T-cell (primary cell): ENCODE measurements around the gene PRR22. TPM values are rescaled to one million over a fixed set of nuclear protein-coding genes. Genes with fewer than 3 reads are reported as not detected.
"Not testable (repeated sequence)": the region's sequence is repeated elsewhere in the genome, so short reads cannot be mapped to it uniquely, and the experiment has no call there.

Experiments used
- ATAC-seq, 4 experiments: fragments of 200-7000 bp in 3 of 4; fragments of 150-1000 bp in 1 of 4; cut with Tn5 transposase; replicated peaks in 1 of 4; 1 replicate in 3 of 4; 2 replicates in 1 of 4; pipeline ENCODE4 v1.10.0; 2021; ENCODE audit warnings: moderate library complexity in 3 of 4, mild to moderate bottlenecking in 2 of 4, moderate number of reproducible peaks in 1 of 4
- CTCF ChIA-PET, 2 donors: fragments of 300-600 bp; sonication (Branson Sonifier 250); formaldehyde crosslinking; loops; one replicate each; lab custom pipeline; 2022; ENCODE audit warnings: antibody characterized with exemption in 2 of 2; lab: Charles Lee
- POLR2A ChIA-PET, 2 donors: fragments of 300-600 bp; sonication (Branson Sonifier 250); formaldehyde crosslinking; loops; one replicate each; lab custom pipeline; 2022; ENCODE audit warnings: antibody characterized with exemption in 2 of 2; lab: Charles Lee
- DNase-seq, 35 experiments: peaks; one replicate each; pipeline versions ENCODE4 v3.0.0 to v3.0.0-alpha.2; 2013 to 2023
- H3K27ac ChIP-seq: one replicate; pipeline ENCODE4 v1.5.1; 2013; ENCODE audit warnings: low read length
- H3K27me3 ChIP-seq, 2 experiments: replicated peaks in 1 of 2; 1 replicate in 1 of 2; 2 replicates in 1 of 2; pipeline versions ENCODE4 v1.6.1 to v1.7.0; 2013; ENCODE audit warnings: low read length in 1 of 2, mixed read lengths in 1 of 2; ENCODE audit not compliant: control insufficient read depth in 2 of 2, insufficient read depth in 2 of 2; ENCODE audit errors: extremely low read depth in 1 of 2
- H3K36me3 ChIP-seq, 2 donors: 1 replicate in 1 of 2; 2 replicates in 1 of 2; pipeline versions ENCODE4 v1.6.1 to v1.7.0; 2013; ENCODE audit warnings: low read length in 1 of 2; ENCODE audit not compliant: control insufficient read depth in 2 of 2, insufficient read depth in 1 of 2; ENCODE audit errors: extremely low read depth in 1 of 2
- H3K4me1 ChIP-seq, 2 experiments: 1 replicate in 1 of 2; 2 replicates in 1 of 2; pipeline versions ENCODE4 v1.6.1 to v1.7.0; 2013; ENCODE audit warnings: low read length in 2 of 2, mixed read lengths in 1 of 2; ENCODE audit not compliant: insufficient read depth in 2 of 2, control insufficient read depth in 1 of 2; ENCODE audit errors: extremely low read depth in 1 of 2
- H3K4me3 ChIP-seq, 2 donors: 1 replicate in 1 of 2; 2 replicates in 1 of 2; pipeline versions ENCODE4 v1.5.1 to v1.7.0; 2013; ENCODE audit warnings: mild to moderate bottlenecking in 2 of 2, low read length in 1 of 2, moderate library complexity in 1 of 2; ENCODE audit not compliant: control insufficient read depth in 1 of 2; ENCODE audit errors: extremely low read depth in 1 of 2
- H3K9me3 ChIP-seq: 2 replicates; pipeline ENCODE4 v1.7.0; 2013
- H3K27ac Mint-ChIP-seq, 2 donors: one replicate each; pipeline ENCODE4 v1.8.0; 2020 to 2021; ENCODE audit warnings: mild to moderate bottlenecking in 2 of 2, mixed read lengths in 2 of 2
- H3K27me3 Mint-ChIP-seq, 2 donors: one replicate each; pipeline ENCODE4 v1.8.0; 2021 to 2022; ENCODE audit warnings: mixed read lengths in 2 of 2
- H3K36me3 Mint-ChIP-seq: one replicate; pipeline ENCODE4 v1.8.0; 2021; ENCODE audit warnings: mixed read lengths
- H3K4me1 Mint-ChIP-seq, 3 donors: one replicate each; pipeline ENCODE4 v1.8.0; 2020 to 2022; ENCODE audit warnings: mixed read lengths in 3 of 3, mild to moderate bottlenecking in 1 of 3
- H3K4me3 Mint-ChIP-seq, 3 donors: one replicate each; pipeline ENCODE4 v1.8.0; 2020 to 2022; ENCODE audit warnings: mild to moderate bottlenecking in 3 of 3, mixed read lengths in 3 of 3, moderate library complexity in 3 of 3
- H3K9me3 Mint-ChIP-seq, 3 donors: one replicate each; pipeline ENCODE4 v1.8.0; 2020 to 2022; ENCODE audit warnings: mixed read lengths in 3 of 3
- WGBS: methylation state at CpG from one replicate; pipeline ENCODE4 v1.1.5; 2013; ENCODE audit warnings: missing lambda C conversion rate; ENCODE audit not compliant: insufficient coverage; 5-methylcytosine and 5-hydroxymethylcytosine counted together
- total RNA-seq, 35 experiments: library from RNA in 6 of 35; stranded (reverse) in 6 of 35; fragments of 120-200 nt in 1 of 35; gene quantifications; one replicate each; pipeline versions ENCODE4 v1.2.1 to v1.2.4 and lab custom pipeline; 2013 to 2026

The PRR22 gene
- total RNA-seq, 5 donors from 2014 or later (not counting 1 experiment from before 2014, with no cell fraction given): 4.7 to 6.0 (median 5.5) TPM

DNA sequence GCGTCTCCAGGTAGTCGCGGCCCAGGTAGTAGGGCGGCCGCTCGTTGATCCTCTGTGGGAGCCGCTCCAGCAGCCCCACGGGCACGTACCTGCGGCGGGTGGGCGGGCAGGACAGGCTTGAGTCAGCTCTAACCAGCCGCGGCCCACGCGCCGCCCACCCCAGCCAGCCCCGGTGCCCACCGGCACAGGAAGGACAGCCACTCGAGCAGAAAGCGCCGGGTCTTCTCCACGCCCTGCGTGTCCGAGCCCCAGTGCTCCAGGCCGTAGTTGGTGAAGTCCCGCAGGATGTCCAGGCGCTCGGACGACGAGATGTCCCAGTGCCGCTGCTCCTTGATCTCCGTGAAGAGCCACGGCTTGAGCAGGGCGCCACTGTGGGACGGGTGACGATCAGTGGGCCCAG, 877 bp upstream of the PRR22 start:
- peaks cover 34 to 48% of the 10 kb centered on the region in 2 donors for H3K36me3 ChIP-seq
- ChIA-PET POLR2A (no interaction called here), CTCF (no interaction called here)
- Mint-ChIP-seq H3K36me3 (peaks cover 27% of the 10 kb centered on the region), H3K27ac (no peak overlapping the region), H3K9me3 (no peaks in the 10 kb centered on the region), H3K4me3 (no peak overlapping the region), H3K4me1 (peaks cover 7 to 11% (median 9%) of the 10 kb centered on the region in 3 donors), H3K27me3 (no peaks in the 10 kb centered on the region)
- DNase-seq (no peak), ATAC-seq (no peak)
- H3K27ac ChIP-seq: no peak overlapping the region
- 87% methylated on average over 34 of the region's 37 CpGs for WGBS
- no peak overlapping the region for H3K4me3 ChIP-seq
- peaks cover 4 to 8% of the 10 kb centered on the region in 2 experiments for H3K4me1 ChIP-seq
- H3K9me3 ChIP-seq: no peaks in the 10 kb centered on the region
- no peaks in the 10 kb centered on the region for H3K27me3 ChIP-seq

DNA sequence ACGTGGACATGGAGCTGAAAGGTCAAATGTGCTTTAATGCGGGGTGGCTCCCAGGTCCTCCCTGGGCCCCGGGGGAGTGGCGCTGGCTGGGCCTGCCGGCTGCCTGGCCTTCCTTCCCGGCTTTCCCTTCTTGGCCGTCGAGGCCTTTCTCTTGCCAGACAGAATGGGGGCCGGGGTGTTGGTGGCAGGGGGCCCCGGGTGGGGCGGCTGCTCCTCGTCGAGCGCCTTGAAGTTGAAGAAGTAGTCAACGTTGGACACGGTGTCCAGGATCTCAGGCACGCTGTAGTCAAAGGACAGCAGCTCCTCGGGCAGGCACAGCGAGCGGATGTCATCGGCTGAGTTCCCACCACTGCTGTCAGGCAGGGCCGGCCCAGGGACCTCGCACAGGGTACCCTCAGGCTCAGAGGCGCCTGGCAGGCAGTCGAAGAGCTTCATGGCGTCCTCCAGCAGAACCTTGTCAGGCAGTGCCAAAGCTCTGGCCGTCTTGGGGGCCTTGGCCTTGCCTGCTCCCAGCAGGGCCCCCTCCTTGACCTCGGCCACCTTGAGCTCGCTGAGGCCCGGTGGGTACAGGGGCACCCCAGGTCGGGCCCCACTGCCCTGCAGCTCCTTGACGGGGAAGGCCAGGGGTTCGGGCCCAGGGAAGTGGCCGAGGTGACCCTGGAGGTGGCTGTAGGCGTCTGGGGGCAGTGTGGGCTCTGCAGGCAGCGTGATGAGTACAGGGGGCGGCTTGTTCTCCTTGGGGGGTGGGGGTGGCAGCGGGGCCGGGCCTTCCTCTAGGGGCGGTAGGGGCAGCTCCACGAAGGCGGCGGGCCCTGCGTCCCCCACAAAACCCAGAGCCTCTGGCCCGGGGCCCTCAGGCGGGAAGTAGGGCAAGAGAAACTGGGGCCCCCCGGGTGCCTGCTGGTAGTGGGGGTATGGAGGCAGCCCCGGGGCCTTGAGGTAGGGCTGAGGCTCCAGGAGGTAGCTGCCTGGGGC, 1.3 kb downstream of the PRR22 start:
- Mint-ChIP-seq H3K36me3 (peaks cover 18% of the 10 kb centered on the region), H3K27ac (no peak overlapping the region)

GRCh38 chr19:5782322-5782721, 2.2 kb downstream of the PRR22 start:
- DNase-seq (no peak), ATAC-seq (no peak)
- H3K4me1 ChIP-seq: no peaks in the 10 kb centered on the region
- no peak overlapping the region for H3K4me3 ChIP-seq
- no peaks in the 10 kb centered on the region for H3K9me3 ChIP-seq
- H3K36me3 ChIP-seq: peaks cover 23 to 26% of the 10 kb centered on the region in 2 donors
- H3K27me3 ChIP-seq: no peaks in the 10 kb centered on the region
- no peak overlapping the region for H3K27ac Mint-ChIP-seq
- H3K4me3 Mint-ChIP-seq: no peak overlapping the region
- 87% methylated on average over 5 of the region's 9 CpGs for WGBS
- H3K27me3 Mint-ChIP-seq: no peaks in the 10 kb centered on the region
- CTCF ChIA-PET: interaction anchor here in 1 of 2 donors (0.5 kb wide), 1 partner anchor 27 kb away, joined by 3 read pairs; no protein-coding TSS in a partner anchor
- H3K4me1 Mint-ChIP-seq: peaks cover 0 to 5% (median 0%) of the 10 kb centered on the region in 3 donors
- H3K36me3 Mint-ChIP-seq: peaks cover 14% of the 10 kb centered on the region
- POLR2A ChIA-PET: no interaction called here
- H3K9me3 Mint-ChIP-seq: no peaks in the 10 kb centered on the region
- no peak overlapping the region for H3K27ac ChIP-seq

More for the DNA sequence above, 1.3 kb downstream of the PRR22 start:
- CTCF ChIA-PET: interaction anchor here in 1 of 2 donors (0.5 kb wide), 1 partner anchor 60 kb away, joined by 3 read pairs; no protein-coding TSS in a partner anchor
- no peaks in the 10 kb centered on the region for H3K4me1 ChIP-seq
- POLR2A ChIA-PET: interaction anchor here in 1 of 2 donors (0.5 kb wide), 1 partner anchor 894 kb away, joined by 3 read pairs; no protein-coding TSS in a partner anchor
- H3K9me3 ChIP-seq: no peaks in the 10 kb centered on the region
- no peak overlapping the region for H3K4me3 Mint-ChIP-seq
- H3K27ac ChIP-seq: no peak overlapping the region
- 92% methylated on average over 39 of the region's 48 CpGs for WGBS
- ATAC-seq: peak in 2 of 4 experiments; percentile 10 to 19
- H3K4me3 ChIP-seq: no peak overlapping the region
- H3K27me3 Mint-ChIP-seq: no peaks in the 10 kb centered on the region
- H3K36me3 ChIP-seq: peaks cover 23 to 35% of the 10 kb centered on the region in 2 donors
- peaks cover 0 to 5% (median 0%) of the 10 kb centered on the region in 3 donors for H3K4me1 Mint-ChIP-seq
- DNase-seq: no peak
- no peaks in the 10 kb centered on the region for H3K27me3 ChIP-seq
- H3K9me3 Mint-ChIP-seq: no peaks in the 10 kb centered on the region

DNA sequence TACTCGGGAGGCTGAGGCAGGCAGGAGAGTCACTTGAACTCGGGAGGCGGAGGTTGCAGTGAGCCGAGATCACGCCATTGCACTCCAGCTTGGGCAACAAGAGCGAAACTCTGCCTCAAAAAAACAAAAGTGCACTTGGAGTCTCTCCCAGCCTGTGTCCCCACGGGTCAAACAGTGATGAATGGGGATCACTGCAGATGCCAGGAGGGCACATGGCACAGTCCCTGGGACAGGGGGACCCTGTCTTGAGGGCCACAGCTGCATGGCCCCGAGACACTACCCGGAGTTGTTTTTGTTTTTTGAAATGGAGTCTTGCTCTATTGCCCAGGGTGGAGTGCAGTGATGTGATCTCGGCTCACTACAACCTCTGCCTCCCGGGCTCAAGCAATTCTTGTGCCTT, 3.6 kb downstream of the PRR22 start:
- H3K27me3 Mint-ChIP-seq, H3K9me3 ChIP-seq, H3K4me3 ChIP-seq, H3K27me3 ChIP-seq, H3K4me3 Mint-ChIP-seq, H3K9me3 Mint-ChIP-seq, H3K27ac Mint-ChIP-seq, H3K27ac ChIP-seq, H3K4me1 Mint-ChIP-seq, CTCF ChIA-PET, H3K36me3 Mint-ChIP-seq, H3K4me1 ChIP-seq, DNase-seq, ATAC-seq: not testable (repeated sequence)
- POLR2A ChIA-PET: interaction anchor here in 1 of 2 donors (0.6 kb wide), 1 partner anchor 591 kb away, joined by 3 read pairs; no protein-coding TSS in a partner anchor
- peaks cover 11 to 13% of the 10 kb centered on the region in 2 donors for H3K36me3 ChIP-seq
- 87% methylated on average over 9 of the region's 11 CpGs for WGBS

GRCh38 chr19:5778402-5778801, 6.1 kb downstream of the PRR22 start:
- DNase-seq (no peak), ATAC-seq (no peak)
- H3K9me3 ChIP-seq: no peaks in the 10 kb centered on the region
- H3K27me3 Mint-ChIP-seq: no peaks in the 10 kb centered on the region
- WGBS: 90% methylated on average over 9 of the region's 17 CpGs
- no peak overlapping the region for H3K27ac Mint-ChIP-seq
- ChIA-PET CTCF (no interaction called here), POLR2A (no interaction called here)
- no peaks in the 10 kb centered on the region for H3K9me3 Mint-ChIP-seq
- H3K27me3 ChIP-seq: peaks cover 0 to 15% of the 10 kb centered on the region in 2 experiments
- no peaks in the 10 kb centered on the region for H3K4me1 ChIP-seq
- H3K27ac ChIP-seq: no peak overlapping the region
- H3K4me3 ChIP-seq: no peak overlapping the region
- H3K36me3 ChIP-seq: peaks cover 0 to 4% of the 10 kb centered on the region in 2 donors
- H3K36me3 Mint-ChIP-seq: no peaks in the 10 kb centered on the region
- no peaks in the 10 kb centered on the region for H3K4me1 Mint-ChIP-seq
- no peak overlapping the region for H3K4me3 Mint-ChIP-seq

GRCh38 chr19:5775668-5776309, 8.8 kb downstream of the PRR22 start:
- H3K9me3 Mint-ChIP-seq: no peaks in the 10 kb centered on the region
- Histone ChIP-seq H3K27ac (no peak overlapping the region), H3K4me3 (no peak overlapping the region), H3K4me1 (no peaks in the 10 kb centered on the region), H3K9me3 (no peaks in the 10 kb centered on the region), H3K36me3 (no peaks in the 10 kb centered on the region), H3K27me3 (peaks cover 0 to 24% of the 10 kb centered on the region in 2 experiments)
- no peak overlapping the region for H3K27ac Mint-ChIP-seq
- DNase-seq: no peak
- WGBS: 74% methylated on average over 9 of the region's 17 CpGs
- POLR2A ChIA-PET: no interaction called here
- H3K27me3 Mint-ChIP-seq: peaks cover 0 to 3% of the 10 kb centered on the region in 2 donors
- H3K36me3 Mint-ChIP-seq: no peaks in the 10 kb centered on the region
- no peak for ATAC-seq
- H3K4me3 Mint-ChIP-seq: no peak overlapping the region
- CTCF ChIA-PET: no interaction called here
- H3K4me1 Mint-ChIP-seq: no peaks in the 10 kb centered on the region
